Dendritic cell treated with granulocyte-macrophage colony-stimulating factor and Interleukin-4, amounts not matched to agents 40 ng/mL and 50 ng/mL, for 4 days (primary cell): ENCODE measurements around the gene ZNF556.

Experiments
- H3K27ac Mint-ChIP-seq: one replicate; pipeline ENCODE4 v1.8.0; 2022; ENCODE audit warnings: mild to moderate bottlenecking, mixed read lengths
- H3K27me3 Mint-ChIP-seq: one replicate; pipeline ENCODE4 v1.8.0; 2022; ENCODE audit warnings: mild to moderate bottlenecking, mixed read lengths
- H3K36me3 Mint-ChIP-seq: one replicate; pipeline ENCODE4 v1.8.0; 2022; ENCODE audit warnings: low read depth, mixed read lengths
- H3K4me1 Mint-ChIP-seq: one replicate; pipeline ENCODE4 v1.8.0; 2022; ENCODE audit warnings: low read depth, mixed read lengths
- H3K4me3 Mint-ChIP-seq: one replicate; pipeline ENCODE4 v1.8.0; 2022; ENCODE audit warnings: mild to moderate bottlenecking, moderate library complexity, mixed read lengths
- H3K9me3 Mint-ChIP-seq: one replicate; pipeline ENCODE4 v1.8.0; 2022; ENCODE audit warnings: mixed read lengths
- intact Hi-C: fragments of 100-400 bp; cut with micrococcal nuclease; formaldehyde crosslinking; loops from one replicate; pipeline ENCODE4 v1.15.0; 2022

The ZNF556 gene

GRCh38 chr19:2905918-2906519 lies 38.9 kb downstream of the ZNF556 start:
- Mint-ChIP-seq H3K36me3 (peaks cover 32% of the 10 kb centered on the region), H3K27me3 (no peaks in the 10 kb centered on the region), H3K4me1 (peaks cover 11% of the 10 kb centered on the region), H3K27ac (no peak overlapping the region), H3K4me3 (no peak overlapping the region), H3K9me3 (peaks cover 16% of the 10 kb centered on the region)
- intact Hi-C loops: no loop called here

- intact Hi-C loops: no loop called here
- Mint-ChIP-seq H3K36me3 (peaks cover 31% of the 10 kb centered on the region), H3K27ac (no peak overlapping the region), H3K9me3 (peaks cover 22% of the 10 kb centered on the region), H3K27me3 (no peaks in the 10 kb centered on the region), H3K4me1 (peaks cover 7% of the 10 kb centered on the region), H3K4me3 (no peak overlapping the region)
Observed at GRCh38 chr19:2906631-2907195, 39.6 kb downstream of the ZNF556 start.

DNA sequence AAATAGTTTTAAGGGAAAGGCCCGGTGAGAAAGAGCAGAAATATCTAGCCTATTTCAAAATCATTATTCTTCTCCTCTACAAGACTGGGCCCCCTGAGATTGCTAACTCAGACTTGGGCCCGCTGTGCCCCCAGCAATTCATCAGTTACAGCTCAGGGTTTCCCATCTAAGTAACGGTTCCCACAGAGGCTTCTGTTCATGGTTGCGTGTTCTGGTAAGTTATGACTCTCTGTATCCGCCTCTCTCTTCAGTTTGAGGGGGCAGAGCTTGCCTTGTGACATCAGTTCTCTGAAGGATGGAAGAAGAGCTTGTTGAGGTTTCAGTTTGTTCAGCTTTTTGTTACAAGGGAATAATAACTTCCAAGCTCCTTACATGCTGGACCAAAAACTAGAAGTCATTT lies 45.2 kb downstream of the ZNF556 start:
- peaks cover 71% of the 10 kb centered on the region for H3K36me3 Mint-ChIP-seq
- H3K4me3 Mint-ChIP-seq: no peak overlapping the region
- peaks cover 70% of the 10 kb centered on the region for H3K9me3 Mint-ChIP-seq
- H3K27ac Mint-ChIP-seq: no peak overlapping the region
- no peaks in the 10 kb centered on the region for H3K27me3 Mint-ChIP-seq
- intact Hi-C loops: no loop called here
- H3K4me1 Mint-ChIP-seq: no peaks in the 10 kb centered on the region

DNA sequence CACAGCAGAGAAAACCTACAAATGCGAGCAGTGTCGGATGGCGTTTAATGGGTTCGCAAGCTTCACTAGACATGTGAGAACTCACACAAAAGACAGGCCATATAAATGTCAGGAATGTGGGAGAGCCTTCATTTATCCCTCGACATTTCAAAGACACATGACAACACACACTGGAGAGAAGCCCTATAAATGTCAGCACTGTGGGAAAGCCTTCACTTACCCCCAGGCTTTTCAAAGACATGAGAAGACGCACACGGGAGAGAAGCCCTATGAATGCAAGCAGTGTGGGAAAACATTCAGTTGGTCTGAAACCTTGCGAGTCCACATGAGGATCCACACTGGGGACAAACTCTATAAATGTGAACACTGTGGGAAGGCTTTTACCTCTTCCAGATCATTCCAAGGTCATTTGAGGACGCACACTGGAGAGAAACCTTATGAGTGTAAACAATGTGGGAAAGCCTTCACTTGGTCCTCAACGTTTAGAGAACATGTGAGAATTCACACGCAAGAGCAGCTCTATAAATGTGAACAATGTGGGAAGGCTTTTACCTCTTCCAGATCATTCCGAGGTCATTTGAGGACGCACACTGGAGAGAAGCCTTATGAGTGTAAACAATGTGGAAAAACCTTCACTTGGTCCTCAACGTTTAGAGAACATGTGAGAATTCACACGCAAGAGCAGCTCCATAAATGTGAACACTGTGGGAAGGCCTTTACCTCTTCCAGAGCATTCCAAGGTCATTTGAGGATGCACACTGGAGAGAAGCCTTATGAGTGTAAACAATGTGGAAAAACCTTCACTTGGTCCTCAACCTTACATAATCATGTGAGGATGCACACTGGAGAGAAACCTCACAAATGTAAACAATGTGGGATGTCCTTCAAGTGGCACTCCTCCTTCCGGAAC lies 50.4 kb downstream of the ZNF556 start:
- H3K4me3 Mint-ChIP-seq: no peak overlapping the region
- peaks cover 64% of the 10 kb centered on the region for H3K36me3 Mint-ChIP-seq
- H3K4me1 Mint-ChIP-seq: no peaks in the 10 kb centered on the region
- H3K27me3 Mint-ChIP-seq: no peaks in the 10 kb centered on the region
- H3K27ac Mint-ChIP-seq: no peak overlapping the region
- H3K9me3 Mint-ChIP-seq: peaks cover 61% of the 10 kb centered on the region
- intact Hi-C loops: no loop called here

DNA sequence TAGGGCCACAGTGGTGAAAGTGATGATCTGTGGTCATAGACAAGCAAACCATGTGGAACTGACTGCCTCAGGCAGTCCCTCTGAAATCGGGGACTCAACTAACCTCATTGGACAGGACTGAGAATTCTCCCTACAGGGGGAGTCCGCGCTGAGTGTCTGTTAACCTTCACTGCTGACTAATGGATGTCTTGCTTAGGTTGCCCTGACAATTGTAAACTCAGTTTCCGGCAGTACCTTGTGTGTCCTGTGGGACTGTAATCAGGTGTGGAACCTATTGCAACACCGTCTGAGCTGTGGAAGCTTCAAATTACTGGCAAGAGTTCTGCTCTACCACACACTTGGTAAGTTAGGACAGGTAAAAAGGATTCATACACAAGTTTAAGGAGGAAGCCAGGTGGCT lies 55.9 kb downstream of the ZNF556 start:
- Mint-ChIP-seq H3K4me3 (no peak overlapping the region), H3K9me3 (peaks cover 30% of the 10 kb centered on the region), H3K27me3 (no peaks in the 10 kb centered on the region), H3K4me1 (no peaks in the 10 kb centered on the region), H3K36me3 (peaks cover 27% of the 10 kb centered on the region), H3K27ac (no peak overlapping the region)
- intact Hi-C loops: no loop called here

DNA sequence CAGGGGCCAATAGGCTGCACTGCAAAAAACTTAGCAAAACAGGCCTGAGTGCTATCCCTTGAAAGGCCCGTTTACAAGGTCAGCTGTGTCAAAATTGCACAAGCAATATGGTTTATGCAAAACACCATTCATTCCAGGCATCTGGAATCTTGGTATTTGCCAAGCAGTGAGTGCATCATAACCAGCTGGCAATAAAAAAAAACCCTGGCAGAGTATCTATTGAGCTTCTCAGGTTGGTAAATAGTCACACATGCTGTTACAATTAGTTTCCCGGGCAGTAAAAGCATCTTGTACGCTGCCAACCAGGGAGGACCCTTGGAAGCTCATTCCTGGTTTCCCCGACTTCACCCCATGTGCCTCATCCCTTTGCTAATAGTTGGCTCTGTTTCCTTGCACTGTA lies 56.4 kb downstream of the ZNF556 start:
- intact Hi-C loops: no loop called here
- Mint-ChIP-seq H3K27me3 (no peaks in the 10 kb centered on the region), H3K36me3 (peaks cover 22% of the 10 kb centered on the region), H3K4me1 (no peaks in the 10 kb centered on the region), H3K4me3 (no peak overlapping the region), H3K27ac (no peak overlapping the region), H3K9me3 (peaks cover 25% of the 10 kb centered on the region)

- Mint-ChIP-seq H3K27me3 (no peaks in the 10 kb centered on the region), H3K27ac (no peak overlapping the region), H3K36me3 (peaks cover 36% of the 10 kb centered on the region), H3K9me3 (peaks cover 31% of the 10 kb centered on the region), H3K4me3 (no peak overlapping the region), H3K4me1 (no peaks in the 10 kb centered on the region)
- intact Hi-C loops: no loop called here
Observed at GRCh38 chr19:2926341-2927031, 59.4 kb downstream of the ZNF556 start.

- Mint-ChIP-seq H3K9me3 (peaks cover 36% of the 10 kb centered on the region), H3K27me3 (no peaks in the 10 kb centered on the region), H3K27ac (no peak overlapping the region), H3K4me3 (no peak overlapping the region), H3K36me3 (peaks cover 39% of the 10 kb centered on the region), H3K4me1 (no peaks in the 10 kb centered on the region)
- intact Hi-C loops: no loop called here
Observed at GRCh38 chr19:2927032-2927430, 59.9 kb downstream of the ZNF556 start.
